ENCODE data around the gene EEIG1.

- no peak for TF ChIP-seq SPI1 (IDR thresholded peaks at IDR 0.05; ENCODE audit: borderline replicate concordance, low read depth)
- TF ChIP-seq CTCF (IDR thresholded peaks at IDR 0.05; ENCODE audit: insufficient read depth, low read length): no peak
Measured at GRCh38 chr9:127967151-127967809, 13.5 kb downstream of the EEIG1 start.

Data from HL-60 (cell line).